HCT116 (cell line): ENCODE results near the gene ADD1. TPM values are rescaled to one million over a fixed set of nuclear protein-coding genes. Genes with fewer than 3 reads are reported as not detected.

ENCODE experiments used
- ATAC-seq: fragments of 200-7000 bp; cut with Tn5 transposase; 2 replicates; pipeline ENCODE4 v1.9.1; 2020; ENCODE audit warnings: mild to moderate bottlenecking, moderate library complexity
- BruUV-seq: library from RNA; stranded (reverse); fragments of 400-500 nt; replicated peaks from 2 replicates; lab custom pipeline; 2021; lab: Mats Ljungman, UMichigan
- CTCF ChIA-PET: fragments of 300-600 bp; sonication (Branson Sonifier 250); formaldehyde crosslinking; loops from one replicate; lab custom pipeline; 2021; ENCODE audit warnings: antibody characterized with exemption; lab: Charles Lee
- POLR2A ChIA-PET: fragments of 300-600, 350-600 bp; sonication (Branson Sonifier 250); formaldehyde crosslinking; loops from one replicate; lab custom pipeline; 2021; ENCODE audit warnings: antibody characterized with exemption; lab: Charles Lee
- RAD21 ChIA-PET, 2 experiments: fragments of 300-600 bp; sonication (Branson Sonifier 250); formaldehyde crosslinking; loops; one replicate each; lab custom pipeline; 2023; ENCODE audit warnings: low total read pairs in 2 of 2; ENCODE audit not compliant: uncharacterized antibody in 2 of 2, unreplicated experiment in 2 of 2, low non-redundant PET in 1 of 2; lab: Charles Lee
- DNase-seq: peaks from one replicate; pipeline ENCODE4 v3.0.0-alpha.2; 2010; ENCODE audit warnings: low read depth, low spot score
- H2AFZ ChIP-seq: fragments of 200-600 bp; shearing (Covaris generic), sonication (generic); 2 replicates; pipeline ENCODE4 v1.6.1; 2017; ENCODE audit warnings: low read depth, mixed run types, mixed read lengths, antibody characterized with exemption, low read length; ENCODE audit not compliant: poor library complexity, severe bottlenecking
- H3K27ac ChIP-seq: 2 replicates; pipeline ENCODE4 v1.5.1; 2012; ENCODE audit warnings: low read depth, low read length
- H3K27me3 ChIP-seq: fragments of 200-600 bp; sonication (generic); 2 replicates; pipeline ENCODE4 v1.6.1; 2016; ENCODE audit warnings: mixed run types, low read length, mixed read lengths; ENCODE audit not compliant: insufficient read depth
- H3K36me3 ChIP-seq, 2 experiments: fragments of 200-500 bp in 1 of 2; fragments of 200-600 bp in 1 of 2; sonication (Bioruptor generic) in 1 of 2; sonication (generic) in 1 of 2; 2 replicates each; pipeline versions ENCODE4 v1.5.1 to v1.6.1; 2014 to 2016; ENCODE audit warnings: low read length in 2 of 2, inconsistent platforms in 1 of 2, mixed read lengths in 1 of 2, mixed run types in 1 of 2; ENCODE audit not compliant: insufficient read depth in 2 of 2, control insufficient read depth in 1 of 2
- H3K4me1 ChIP-seq, 2 experiments: fragments of 200-600 bp in 1 of 2; sonication (generic) in 1 of 2; 2 replicates each; pipeline versions ENCODE4 v1.5.1 to v1.6.1; 2012 to 2017; ENCODE audit warnings: low read length in 2 of 2, inconsistent platforms in 1 of 2, mild to moderate bottlenecking in 1 of 2, mixed read lengths in 1 of 2, mixed run types in 1 of 2, moderate library complexity in 1 of 2; ENCODE audit not compliant: insufficient read depth in 2 of 2, control insufficient read depth in 1 of 2
- H3K4me2 ChIP-seq: fragments of 200-600 bp; sonication (generic); 2 replicates; pipeline ENCODE4 v1.6.1; 2017; ENCODE audit warnings: mixed run types, low read length, mixed read lengths
- H3K4me3 ChIP-seq, 2 experiments: fragments of 200-600 bp in 1 of 2; sonication (generic) in 1 of 2; replicated peaks in 1 of 2; 2 replicates each; pipeline ENCODE4 v1.5.1; 2011 to 2016; ENCODE audit warnings: low read length in 2 of 2, control low read depth in 1 of 2, low read depth in 1 of 2, mild to moderate bottlenecking in 1 of 2, mixed read lengths in 1 of 2, mixed run types in 1 of 2
- H3K79me2 ChIP-seq: fragments of 200-600 bp; sonication (generic); 2 replicates; pipeline ENCODE4 v1.6.1; 2017; ENCODE audit warnings: mild to moderate bottlenecking, mixed run types, low read length, moderate library complexity, mixed read lengths; ENCODE audit not compliant: insufficient read depth
- H3K9ac ChIP-seq: fragments of 200-600 bp; sonication (generic); 2 replicates; pipeline ENCODE4 v1.6.1; 2016; ENCODE audit warnings: low read length, mixed read lengths
- H3K9me2 ChIP-seq: fragments of 200-600 bp; sonication (generic), shearing (Covaris generic); 2 replicates; pipeline ENCODE4 v1.6.1; 2017; ENCODE audit warnings: mixed run types, mild to moderate bottlenecking, moderate library complexity; ENCODE audit not compliant: insufficient read depth
- H3K9me3 ChIP-seq, 2 experiments: fragments of 200-500 bp in 1 of 2; fragments of 200-600 bp in 1 of 2; sonication (Bioruptor generic) in 1 of 2; sonication (generic) in 1 of 2; 2 replicates each; pipeline ENCODE4 v1.6.1; 2014 to 2017; ENCODE audit warnings: low read length in 2 of 2, mixed read lengths in 2 of 2, inconsistent platforms in 1 of 2, low read depth in 1 of 2, mild to moderate bottlenecking in 1 of 2, mixed run types in 1 of 2, moderate library complexity in 1 of 2; ENCODE audit not compliant: control insufficient read depth in 1 of 2, insufficient read depth in 1 of 2
- H4K20me1 ChIP-seq: fragments of 200-600 bp; sonication (generic), shearing (Covaris generic); 2 replicates; pipeline ENCODE4 v1.6.1; 2017; ENCODE audit warnings: mixed run types, mild to moderate bottlenecking, moderate library complexity; ENCODE audit not compliant: insufficient read depth
- ATF3 ChIP-seq: IDR thresholded peaks from 2 replicates; pipeline ENCODE4 v1.6.1; 2012
- CBX3 ChIP-seq: IDR thresholded peaks from 2 replicates; pipeline ENCODE4 v1.6.1; 2012; ENCODE audit warnings: low read depth
- CEBPB ChIP-seq: IDR thresholded peaks from 2 replicates; pipeline ENCODE4 v1.6.1; 2012; ENCODE audit warnings: low read depth
- EZH2 ChIP-seq: fragments of 200-600 bp; sonication (generic); IDR thresholded peaks from 2 replicates; pipeline ENCODE4 v1.6.1; 2017; ENCODE audit warnings: antibody characterized with exemption, mixed run types
- EZH2phosphoT487 ChIP-seq: fragments of 200-600 bp; IDR thresholded peaks from 2 replicates; pipeline ENCODE4 v1.6.1; 2018; ENCODE audit warnings: antibody characterized with exemption, borderline replicate concordance
- FOSL1 ChIP-seq: IDR thresholded peaks from 2 replicates; pipeline ENCODE4 v1.6.1; 2012; ENCODE audit warnings: low read depth
- POLR2A ChIP-seq: IDR thresholded peaks from 2 replicates; pipeline ENCODE4 v1.7.0; 2011; ENCODE audit warnings: borderline replicate concordance; ENCODE audit not compliant: insufficient read depth, insufficient read length; ENCODE audit errors: extremely low read depth
- POLR2AphosphoS5 ChIP-seq: IDR thresholded peaks from 2 replicates; pipeline ENCODE4 v1.6.1; 2011; ENCODE audit warnings: mild to moderate bottlenecking, low read depth, low read length, moderate library complexity
- RAD21 ChIP-seq: IDR thresholded peaks from 2 replicates; pipeline ENCODE4 v1.6.1; 2012; ENCODE audit warnings: low read depth, mild to moderate bottlenecking
- SIN3A ChIP-seq: IDR thresholded peaks from 2 replicates; pipeline ENCODE4 v1.6.1; 2012; ENCODE audit warnings: low read depth
- SRF ChIP-seq: IDR thresholded peaks from 2 replicates; pipeline ENCODE4 v1.6.1; 2012; ENCODE audit warnings: low read depth
- TCF7L2 ChIP-seq: IDR thresholded peaks from 2 replicates; pipeline ENCODE4 v1.7.0; 2011; ENCODE audit warnings: borderline replicate concordance, inconsistent platforms; ENCODE audit not compliant: insufficient read depth, insufficient read length; ENCODE audit errors: extremely low read depth
- YY1 ChIP-seq: IDR thresholded peaks from 2 replicates; pipeline ENCODE4 v1.6.1; 2011; ENCODE audit warnings: low read length, low read depth, moderate library complexity, mild to moderate bottlenecking; ENCODE audit not compliant: insufficient replicate concordance; ENCODE audit errors: extremely low read depth
- ZNF274 ChIP-seq: fragments of 200-500 bp; sonication (Bioruptor generic); IDR thresholded peaks from 2 replicates; pipeline ENCODE4 v1.6.1; 2014; ENCODE audit warnings: mild to moderate bottlenecking, low read depth, low read length, inconsistent platforms
- intact Hi-C: fragments of 100-400 bp; cut with micrococcal nuclease; formaldehyde crosslinking; loops from 2 replicates; pipeline ENCODE4 v1.10.0; 2022
- total RNA-seq: library from RNA; stranded (reverse); gene quantifications from one replicate; pipeline ENCODE4 v1.2.1, GENCODE V29; 2021; ENCODE audit not compliant: unreplicated experiment
- TF ChIP-seq, protein P1 (sequence below): IDR thresholded peaks from 2 replicates; pipeline ENCODE4 v1.6.1; 2011; ENCODE audit warnings: mild to moderate bottlenecking, low read length, moderate library complexity; ENCODE audit not compliant: insufficient replicate concordance; ENCODE audit errors: extremely low read depth
- TF ChIP-seq, protein P2 (sequence below): IDR thresholded peaks from 2 replicates; pipeline ENCODE4 v1.6.1; 2012

ADD1 gene
- total RNA-seq, 1 experiment from 2014 or later: 139 TPM

- TF ChIP-seq, protein P1, sequence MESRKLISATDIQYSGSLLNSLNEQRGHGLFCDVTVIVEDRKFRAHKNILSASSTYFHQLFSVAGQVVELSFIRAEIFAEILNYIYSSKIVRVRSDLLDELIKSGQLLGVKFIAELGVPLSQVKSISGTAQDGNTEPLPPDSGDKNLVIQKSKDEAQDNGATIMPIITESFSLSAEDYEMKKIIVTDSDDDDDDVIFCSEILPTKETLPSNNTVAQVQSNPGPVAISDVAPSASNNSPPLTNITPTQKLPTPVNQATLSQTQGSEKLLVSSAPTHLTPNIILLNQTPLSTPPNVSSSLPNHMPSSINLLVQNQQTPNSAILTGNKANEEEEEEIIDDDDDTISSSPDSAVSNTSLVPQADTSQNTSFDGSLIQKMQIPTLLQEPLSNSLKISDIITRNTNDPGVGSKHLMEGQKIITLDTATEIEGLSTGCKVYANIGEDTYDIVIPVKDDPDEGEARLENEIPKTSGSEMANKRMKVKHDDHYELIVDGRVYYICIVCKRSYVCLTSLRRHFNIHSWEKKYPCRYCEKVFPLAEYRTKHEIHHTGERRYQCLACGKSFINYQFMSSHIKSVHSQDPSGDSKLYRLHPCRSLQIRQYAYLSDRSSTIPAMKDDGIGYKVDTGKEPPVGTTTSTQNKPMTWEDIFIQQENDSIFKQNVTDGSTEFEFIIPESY: no peak
- TF ChIP-seq YY1: no peak
- no peak for TF ChIP-seq FOSL1
- no peak for TF ChIP-seq SRF
- no peak for TF ChIP-seq TCF7L2
- TF ChIP-seq POLR2A: peak; percentile 54
- peak; percentile 47 for TF ChIP-seq POLR2AphosphoS5
- TF ChIP-seq CBX3: no peak
- no peak for TF ChIP-seq EZH2
- TF ChIP-seq SIN3A: no peak
- TF ChIP-seq ZNF274: no peak
Measured at GRCh38 chr4:2811830-2812611, 31.6 kb upstream of the ADD1 start (continued).

GRCh38 chr4:2812612-2813354, 30.9 kb upstream of the ADD1 start:
- TF ChIP-seq, protein P2, sequence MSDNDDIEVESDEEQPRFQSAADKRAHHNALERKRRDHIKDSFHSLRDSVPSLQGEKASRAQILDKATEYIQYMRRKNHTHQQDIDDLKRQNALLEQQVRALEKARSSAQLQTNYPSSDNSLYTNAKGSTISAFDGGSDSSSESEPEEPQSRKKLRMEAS: no peak
- TF ChIP-seq YY1 (no peak), FOSL1 (no peak), CEBPB (no peak), ZNF274 (no peak), RAD21 (no peak), ATF3 (no peak), EZH2phosphoT487 (no peak)
- no peaks in the 10 kb centered on the region for H3K27me3 ChIP-seq
- H3K4me1 ChIP-seq: peaks cover 19 to 39% of the 10 kb centered on the region in 2 experiments; a peak in 3 of 4 replicates
- H2AFZ ChIP-seq: no peak overlapping the region
- DNase-seq (no peak), ATAC-seq (peak; percentile 16)
- CTCF ChIA-PET: no interaction called here
- H3K27ac ChIP-seq: peak overlapping the region; percentile 62
- peak overlapping the region; percentile 71 for H3K4me2 ChIP-seq
- peak overlapping the region; percentile 54 to 60 for H3K4me3 ChIP-seq
- no peaks in the 10 kb centered on the region for H3K36me3 ChIP-seq
- RAD21 ChIA-PET: no interaction called here
- H3K9me3 ChIP-seq: no peaks in the 10 kb centered on the region
- BruUV-seq: no TSS peak
- peaks cover 21% of the 10 kb centered on the region for H3K79me2 ChIP-seq
- intact Hi-C loops: no loop called here
- no peaks in the 10 kb centered on the region for H4K20me1 ChIP-seq
- peak overlapping the region; percentile 72 for H3K9ac ChIP-seq
- H3K9me2 ChIP-seq: no peaks in the 10 kb centered on the region
- POLR2A ChIA-PET: no interaction called here
